Stimulated activated CD8-positive, alpha-beta memory T cell treated with anti-CD3 and anti-CD28 coated beads, Interleukin-4, amount 100 ng/mL, for 4 hours (primary cell): Measurements from ENCODE around the gene PTK7.

Experiments
- DNase-seq, 2 donors: peaks; one replicate each; pipeline ENCODE4 v3.0.0-alpha.2; 2020; ENCODE audit warnings: low read depth in 2 of 2, low spot score in 1 of 2

Gene PTK7

GRCh38 chr6:43144879-43145278 is 68.8 kb downstream of the PTK7 start:
- no peak for DNase-seq

GRCh38 chr6:43146261-43146660 is 70.1 kb downstream of the PTK7 start:
- DNase-seq: no peak

- no peak for DNase-seq
Observed at GRCh38 chr6:43146709-43147688, 70.9 kb downstream of the PTK7 start.

GRCh38 chr6:43147691-43148477 is 71.8 kb downstream of the PTK7 start:
- no peak for DNase-seq

GRCh38 chr6:43149265-43149664 is 73.2 kb downstream of the PTK7 start:
- DNase-seq: no peak

- DNase-seq: no peak
Observed at GRCh38 chr6:43150051-43150751, 74.1 kb downstream of the PTK7 start.

- DNase-seq: no peak
Observed at GRCh38 chr6:43159599-43159998, 83.5 kb downstream of the PTK7 start.

GRCh38 chr6:43163899-43164298 is 87.8 kb downstream of the PTK7 start:
- no peak for DNase-seq

- DNase-seq: no peak
Observed at GRCh38 chr6:43170417-43170930, 94.4 kb downstream of the PTK7 start.

GRCh38 chr6:43170931-43171706 is 95.0 kb downstream of the PTK7 start, which contains the start of gene SRF:
SRF (plus strand) TSS chr6:43171269; CDS start chr6:43171657, 388 bp downstream.
- DNase-seq: peak; percentile 99

- DNase-seq: no peak
Observed at GRCh38 chr6:43171707-43172103, 95.6 kb downstream of the PTK7 start.

GRCh38 chr6:43172104-43173007 is 96.2 kb downstream of the PTK7 start:
- DNase-seq: peak; percentile 9 to 26

- DNase-seq: no peak
Observed at GRCh38 chr6:43173591-43174262, 97.6 kb downstream of the PTK7 start.

GRCh38 chr6:43174263-43175112 is 98.4 kb downstream of the PTK7 start:
- peak; percentile 81 to 91 for DNase-seq

GRCh38 chr6:43175676-43176422 is 99.7 kb downstream of the PTK7 start:
- no peak for DNase-seq

GRCh38 chr6:43176423-43176786 is 100.3 kb downstream of the PTK7 start:
- DNase-seq: no peak

- DNase-seq: no peak
Observed at GRCh38 chr6:43178150-43178549, 102.0 kb downstream of the PTK7 start.
